Transverse colon (tissue), 4 donors: ENCODE data around the gene SRSF3. TPM values are rescaled to one million over a fixed set of nuclear protein-coding genes. Genes with fewer than 3 reads are reported as not detected.
A peak's percentile ranks its signal among the peaks of the same experiment; 100 is the strongest.

ENCODE experiments used
- DNase-seq: peaks from one replicate; pipeline ENCODE4 v3.0.0-alpha.2; 2019
- H3K27ac ChIP-seq, 4 donors: fragments of 200-600 bp; sonication (generic); 2 replicates each; pipeline ENCODE4 v1.5.1; 2016 to 2018; ENCODE audit warnings: inconsistent platforms in 4 of 4
- H3K27me3 ChIP-seq: fragments of 200-600 bp; sonication (generic); 2 replicates; pipeline ENCODE4 v1.5.1; 2017; ENCODE audit warnings: inconsistent platforms
- H3K36me3 ChIP-seq, 4 donors: fragments of 200-600 bp; sonication (generic); 2 replicates each; pipeline ENCODE4 v1.5.1; 2017 to 2019; ENCODE audit warnings: inconsistent platforms in 4 of 4
- H3K4me1 ChIP-seq, 4 donors: fragments of 200-600 bp; sonication (generic); 2 replicates each; pipeline ENCODE4 v1.5.1; 2017 to 2020; ENCODE audit warnings: inconsistent platforms in 4 of 4
- H3K4me3 ChIP-seq, 4 donors: fragments of 200-600 bp; sonication (generic); 1 replicate in 1 of 4; 2 replicates in 3 of 4; pipeline versions ENCODE4 v1.5.1 to v1.6.1; 2017 to 2019; ENCODE audit warnings: inconsistent platforms in 4 of 4
- H3K9me3 ChIP-seq, 2 donors: fragments of 200-600 bp; sonication (generic); 2 replicates each; pipeline ENCODE4 v1.5.1; 2017 to 2019; ENCODE audit warnings: inconsistent platforms in 2 of 2
- EP300 ChIP-seq: sonication (generic); formaldehyde crosslinking; IDR thresholded peaks from one replicate; pipeline ENCODE4 v1.6.1; 2017; ENCODE audit warnings: antibody characterized with exemption, low read depth
- POLR2A ChIP-seq: fragments of 450-650 bp; IDR thresholded peaks from one replicate; pipeline ENCODE4 v1.6.1; 2016; ENCODE audit warnings: antibody characterized with exemption, mild to moderate bottlenecking, moderate library complexity
- POLR2AphosphoS5 ChIP-seq, 3 donors: sonication (generic); formaldehyde crosslinking; IDR thresholded peaks; one replicate each; pipeline ENCODE4 v1.6.1; 2016; ENCODE audit warnings: antibody characterized with exemption in 3 of 3
- WGBS, 2 donors: methylation state at CpG; one replicate each; pipeline ENCODE4 v1.1.5; 2018; ENCODE audit warnings: low coverage in 1 of 2; 5-methylcytosine and 5-hydroxymethylcytosine counted together
- in situ Hi-C, 4 donors: fragments of 200-750 bp; cut with MboI; loops; one replicate each; pipeline versions ENCODE4 v1.15.0 to v1.15.1; 2017; ENCODE audit warnings: low sequenced_read_pairs in 3 of 4, low pct_ligation_motif_present in 1 of 4, low pct_unique_long_range_greater_than_20kb in 1 of 4
- intact Hi-C: fragments of 100-400 bp; cut with DNase I; formaldehyde crosslinking; loops from one replicate; pipeline ENCODE4 v1.15.1; 2023; ENCODE audit warnings: low total_unique reads
- total RNA-seq, 4 donors: library from RNA; depleted of rRNA; stranded (reverse); fragments of >200 nt; gene quantifications; one replicate each; pipeline ENCODE4 v1.1.0, GENCODE V29; 2016
- TF ChIP-seq, protein P1 (sequence below), 5 experiments: fragments of 200-600 bp in 3 of 5; fragments of 450-650 bp in 2 of 5; sonication (generic) in 3 of 5; IDR thresholded peaks; 1 replicate in 2 of 5; 2 replicates in 3 of 5; pipeline ENCODE4 v1.5.1; 2016 to 2017; ENCODE audit warnings: antibody characterized with exemption in 5 of 5, inconsistent platforms in 3 of 5, mild to moderate bottlenecking in 2 of 5, moderate library complexity in 1 of 5

Gene SRSF3
- total RNA-seq, 4 donors from 2014 or later = 110 to 177 (median 144) TPM

DNA sequence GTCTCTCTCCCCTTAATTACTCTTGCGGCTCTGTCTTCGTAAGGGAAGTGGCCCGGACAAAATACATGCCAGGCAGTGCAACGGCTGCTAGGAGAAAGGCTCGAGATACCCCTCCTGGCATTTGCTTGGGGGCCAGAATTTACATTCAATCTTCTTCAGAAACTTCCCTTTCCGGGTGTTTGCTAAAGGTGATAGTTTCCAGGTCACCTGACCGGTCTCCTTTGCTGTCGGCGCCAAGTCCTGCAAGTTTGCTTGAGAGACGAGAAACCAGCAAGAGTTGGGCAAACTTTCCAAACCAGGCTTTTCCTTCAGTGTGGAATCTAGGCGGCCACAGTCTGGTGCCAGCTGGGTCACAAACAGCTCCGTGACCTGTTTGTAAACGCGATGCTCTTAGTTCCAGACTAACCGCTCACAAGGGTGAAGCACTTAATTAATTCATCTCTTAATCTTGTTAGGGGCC lies 563 bp upstream of the SRSF3 start:
- in situ Hi-C loops = loop anchor here in 2 of 4 donors (10.0 to 25.0 kb wide), 2 partner anchors 149 to 156 kb away; partner anchors contain the start of genes KCTD20 (in 2 of the 2) and PXT1 (in 2 of the 2)
- H3K27ac ChIP-seq = peak overlapping the region; percentile 96 to 100 (median 98)
- peaks cover 15 to 34% (median 24%) of the 10 kb centered on the region in 4 donors for H3K4me1 ChIP-seq
- no peaks in the 10 kb centered on the region for H3K27me3 ChIP-seq
- no peaks in the 10 kb centered on the region for H3K9me3 ChIP-seq
- DNase-seq = peak; percentile 69
- TF ChIP-seq POLR2A (no peak), POLR2AphosphoS5 (IDR thresholded peaks at IDR 0.05) (no peak), EP300 (no peak)
- TF ChIP-seq, protein P1, sequence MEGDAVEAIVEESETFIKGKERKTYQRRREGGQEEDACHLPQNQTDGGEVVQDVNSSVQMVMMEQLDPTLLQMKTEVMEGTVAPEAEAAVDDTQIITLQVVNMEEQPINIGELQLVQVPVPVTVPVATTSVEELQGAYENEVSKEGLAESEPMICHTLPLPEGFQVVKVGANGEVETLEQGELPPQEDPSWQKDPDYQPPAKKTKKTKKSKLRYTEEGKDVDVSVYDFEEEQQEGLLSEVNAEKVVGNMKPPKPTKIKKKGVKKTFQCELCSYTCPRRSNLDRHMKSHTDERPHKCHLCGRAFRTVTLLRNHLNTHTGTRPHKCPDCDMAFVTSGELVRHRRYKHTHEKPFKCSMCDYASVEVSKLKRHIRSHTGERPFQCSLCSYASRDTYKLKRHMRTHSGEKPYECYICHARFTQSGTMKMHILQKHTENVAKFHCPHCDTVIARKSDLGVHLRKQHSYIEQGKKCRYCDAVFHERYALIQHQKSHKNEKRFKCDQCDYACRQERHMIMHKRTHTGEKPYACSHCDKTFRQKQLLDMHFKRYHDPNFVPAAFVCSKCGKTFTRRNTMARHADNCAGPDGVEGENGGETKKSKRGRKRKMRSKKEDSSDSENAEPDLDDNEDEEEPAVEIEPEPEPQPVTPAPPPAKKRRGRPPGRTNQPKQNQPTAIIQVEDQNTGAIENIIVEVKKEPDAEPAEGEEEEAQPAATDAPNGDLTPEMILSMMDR (IDR thresholded peaks at IDR 0.05) = no peak
- intact Hi-C loops = loop anchor here (5.0 kb wide), 1 partner anchor 46 kb away; the partner anchor contains the start of gene STK38
- WGBS, 2 donors = 0 to 3% methylated on average over 2 to 15 of the region's 15 CpGs
- peak overlapping the region in 3 of 4 donors; percentile 52 to 92 (median 87) for H3K4me3 ChIP-seq
- peaks cover 0 to 16% (median 4%) of the 10 kb centered on the region in 4 donors for H3K36me3 ChIP-seq

DNA sequence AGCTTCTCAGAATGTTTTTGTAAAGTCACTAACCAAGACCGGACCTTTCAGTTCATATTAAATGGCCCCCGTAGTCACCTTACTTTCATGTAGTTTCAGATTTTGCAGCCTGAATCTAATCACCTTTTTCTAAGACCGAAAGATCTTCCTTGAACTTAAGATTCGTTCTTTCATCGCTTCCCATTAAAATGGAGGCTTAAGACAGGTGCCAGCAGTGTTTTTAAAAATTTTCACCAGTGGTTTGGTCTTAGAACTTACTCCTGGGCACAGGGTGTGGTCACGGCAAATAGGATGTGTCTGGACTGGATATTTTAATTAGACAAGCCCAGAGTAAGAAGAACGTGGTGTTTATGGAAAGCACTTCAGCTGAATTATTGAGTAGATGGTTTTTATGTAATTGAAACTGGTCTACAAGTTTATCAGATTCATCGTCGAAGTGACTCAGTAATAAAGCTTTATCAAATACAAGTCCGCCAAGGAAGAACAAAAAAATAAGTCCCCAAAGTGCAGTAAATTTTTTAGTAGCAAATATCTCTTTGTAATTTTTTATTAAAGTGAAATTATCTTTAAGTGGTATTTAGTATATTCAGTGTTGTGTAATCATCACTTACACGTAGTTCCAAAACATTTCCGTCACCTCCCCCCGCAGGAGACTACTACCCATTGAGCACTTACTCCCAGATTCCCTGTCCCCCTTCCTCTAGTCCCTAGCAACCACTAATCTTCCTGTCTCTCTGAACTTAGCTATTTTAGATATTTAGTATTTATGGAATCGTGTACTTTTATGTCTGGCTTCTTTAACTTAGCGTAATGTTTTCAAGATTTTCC lies 868 bp downstream of the SRSF3 start:
- DNase-seq = no peak
- peak overlapping the region; percentile 96 to 100 (median 98) for H3K27ac ChIP-seq
- in situ Hi-C loops = loop anchor here in 2 of 4 donors (10.0 to 25.0 kb wide), 2 partner anchors 150 to 158 kb away; partner anchors contain the start of genes KCTD20 (in 2 of the 2) and PXT1 (in 2 of the 2)
- intact Hi-C loops = loop anchor here (5.0 kb wide), 1 partner anchor 48 kb away; the partner anchor contains the start of gene STK38
- H3K9me3 ChIP-seq = no peaks in the 10 kb centered on the region
- TF ChIP-seq POLR2AphosphoS5 (IDR thresholded peaks at IDR 0.05) (peak in 1 of 3 donors; percentile 29), EP300 (no peak), POLR2A (peak; percentile 7)
- TF ChIP-seq, protein P1 (IDR thresholded peaks at IDR 0.05) = no peak
- 1 to 2% methylated on average over 14 to 15 of the region's 15 CpGs for WGBS, 2 donors
- peaks cover 0 to 30% (median 9%) of the 10 kb centered on the region in 4 donors for H3K36me3 ChIP-seq
- H3K4me3 ChIP-seq = peak overlapping the region; percentile 52 to 92 (median 80)
- no peaks in the 10 kb centered on the region for H3K27me3 ChIP-seq
- peaks cover 29 to 48% (median 38%) of the 10 kb centered on the region in 4 donors for H3K4me1 ChIP-seq

- H3K9me3 ChIP-seq = no peaks in the 10 kb centered on the region
- in situ Hi-C loops (loop anchor here in 2 of 4 donors (10.0 to 25.0 kb wide), 2 partner anchors 152 to 159 kb away; partner anchors contain the start of genes KCTD20 (in 2 of the 2) and PXT1 (in 2 of the 2)), intact Hi-C loops (no loop called here)
- peaks cover 0 to 40% (median 15%) of the 10 kb centered on the region in 4 donors for H3K36me3 ChIP-seq
- 0% methylated on average over 1 to 5 of the region's 5 CpGs for WGBS, 2 donors
- no peaks in the 10 kb centered on the region for H3K27me3 ChIP-seq
- TF ChIP-seq, protein P1 (IDR thresholded peaks at IDR 0.05) = no peak
- no peak for TF ChIP-seq EP300
- no peak for TF ChIP-seq POLR2A
- TF ChIP-seq POLR2AphosphoS5 (IDR thresholded peaks at IDR 0.05) = no peak
- H3K4me1 ChIP-seq = peaks cover 36 to 61% (median 50%) of the 10 kb centered on the region in 4 donors
- H3K4me3 ChIP-seq = peak overlapping the region; percentile 52 to 92 (median 80)
- H3K27ac ChIP-seq = peak overlapping the region; percentile 96 to 100 (median 98)
- peak; percentile 3 for DNase-seq
Measured at GRCh38 chr6:36596356-36596755, 2.2 kb downstream of the SRSF3 start.

- intact Hi-C loops = no loop called here
- H3K4me1 ChIP-seq = peaks cover 36 to 69% (median 57%) of the 10 kb centered on the region in 4 donors
- H3K27me3 ChIP-seq = no peaks in the 10 kb centered on the region
- H3K9me3 ChIP-seq = no peaks in the 10 kb centered on the region
- in situ Hi-C loops = loop anchor here in 2 of 4 donors (10.0 to 25.0 kb wide), 2 partner anchors 153 to 160 kb away; partner anchors contain the start of genes KCTD20 (in 2 of the 2) and PXT1 (in 2 of the 2)
- TF ChIP-seq EP300 (no peak), POLR2A (no peak)
- TF ChIP-seq, protein P1 (IDR thresholded peaks at IDR 0.05) = no peak
- peak; percentile 6 for DNase-seq
- WGBS, 2 donors = 0 to 7% methylated on average over 1 of the region's 1 CpG
- peak overlapping the region in 3 of 4 donors; percentile 52 to 92 (median 87) for H3K4me3 ChIP-seq
- H3K27ac ChIP-seq = peak overlapping the region; percentile 38 to 100 (median 97)
- H3K36me3 ChIP-seq = peaks cover 0 to 53% (median 22%) of the 10 kb centered on the region in 4 donors
Measured at GRCh38 chr6:36597775-36598174, 3.6 kb downstream of the SRSF3 start.
